ENCODE results near the gene LRRC3C.
A peak's percentile ranks its signal among the peaks of the same experiment; 100 is the strongest.

Gene LRRC3C

DNA sequence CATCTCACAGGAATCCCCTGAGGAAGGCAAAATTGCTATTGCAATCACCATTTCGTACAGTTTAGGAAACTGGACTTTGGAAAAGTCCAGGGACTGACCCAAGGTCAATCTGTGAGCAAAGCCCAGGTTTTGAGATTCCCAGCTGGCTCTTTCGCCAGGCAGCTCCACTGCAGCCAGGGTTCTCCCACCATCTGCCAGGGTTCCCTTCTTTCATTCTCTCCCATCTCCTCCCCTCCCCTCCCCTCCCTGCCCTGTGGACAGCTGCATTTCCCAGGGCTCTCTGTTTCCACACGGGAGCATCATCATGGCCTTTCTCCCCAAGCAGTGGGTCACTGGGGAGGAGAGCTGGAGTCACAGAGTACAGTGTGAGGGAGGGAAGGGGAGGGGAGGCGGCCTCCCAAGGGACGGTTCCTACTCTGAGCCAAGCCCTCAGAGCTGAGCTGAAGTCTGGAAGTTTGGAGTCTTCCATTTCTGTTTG, 23.4 kb downstream of the LRRC3C start:
- no peak for DNase-seq

DNA sequence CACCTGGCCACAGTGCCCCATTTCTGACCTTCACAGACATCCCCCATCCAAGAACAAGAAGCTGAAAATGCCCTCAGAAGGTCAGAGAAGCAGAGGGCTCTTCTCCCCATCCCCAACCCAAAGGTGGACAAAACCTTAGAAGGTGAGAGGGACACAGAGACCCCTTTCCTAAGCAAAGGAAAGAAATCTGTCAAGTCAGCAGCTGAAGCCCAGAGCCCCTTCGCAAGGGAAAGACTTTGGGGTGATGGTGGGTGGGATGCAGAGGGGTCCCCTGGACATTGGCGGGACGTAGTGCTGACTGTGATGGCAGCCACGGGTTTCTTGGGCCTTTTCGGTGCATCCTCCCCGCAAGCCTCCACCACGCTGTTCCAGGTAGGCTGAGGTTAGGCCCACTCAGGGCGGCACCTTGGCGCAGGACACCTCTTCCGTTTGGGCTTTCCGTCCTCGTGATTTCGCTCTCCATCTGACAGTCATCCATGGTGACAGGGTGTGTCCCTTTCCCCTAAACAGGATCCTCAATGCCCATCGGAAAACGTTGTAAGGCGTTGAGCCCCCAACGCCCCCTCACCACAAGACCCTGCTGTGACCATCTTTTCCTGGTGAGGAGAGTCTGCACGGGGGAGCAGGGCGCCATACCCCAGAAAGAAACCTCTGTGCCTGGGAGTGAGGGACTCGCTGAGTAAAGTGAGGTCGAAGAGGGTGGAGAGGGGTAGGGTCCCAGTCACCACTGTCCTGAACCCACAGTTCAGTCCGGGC, 24.6 kb downstream of the LRRC3C start:
- DNase-seq, result no peak

DNA sequence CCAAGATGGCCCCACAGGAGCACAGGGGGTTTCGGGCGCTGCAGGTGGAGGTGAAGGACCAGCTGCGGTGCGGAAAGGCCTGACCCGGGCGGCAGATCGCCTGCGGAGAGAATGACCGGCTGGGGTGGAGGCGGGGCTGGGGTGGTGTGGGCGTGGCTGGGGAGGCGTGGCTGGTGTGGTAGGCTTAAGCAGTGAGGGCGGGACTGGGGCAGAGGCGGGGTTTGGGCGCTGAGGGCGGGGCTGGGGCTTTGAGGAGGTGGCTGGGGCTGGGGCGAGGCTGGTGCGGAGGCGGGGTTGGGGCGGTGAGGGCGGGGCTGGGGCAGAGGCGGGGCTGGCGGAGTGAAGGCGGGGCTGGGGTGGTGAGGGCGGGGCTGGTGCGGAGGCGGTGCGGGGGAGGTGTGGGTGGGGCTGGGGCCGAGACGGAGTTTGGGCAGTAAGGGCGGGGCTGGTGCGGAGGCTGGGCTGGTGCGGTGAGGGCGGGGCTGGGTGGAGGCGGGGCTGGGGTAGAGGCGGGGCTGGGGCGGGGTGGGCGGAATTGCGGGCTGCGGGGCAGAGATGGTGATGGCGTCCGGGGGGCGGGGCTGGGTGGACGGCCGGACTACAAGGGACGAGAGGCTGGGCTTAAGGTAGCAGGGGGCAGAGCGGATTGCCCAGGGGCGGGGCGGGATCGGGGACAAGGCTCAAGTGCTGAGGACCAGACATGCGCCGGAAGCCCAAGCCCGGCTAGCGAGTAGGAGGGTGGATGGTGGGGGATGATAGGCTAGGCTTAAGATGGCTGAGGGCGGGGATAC, 25.3 kb downstream of the LRRC3C start:
- DNase-seq, result peak; percentile 58 to 99 (median 94)

DNA sequence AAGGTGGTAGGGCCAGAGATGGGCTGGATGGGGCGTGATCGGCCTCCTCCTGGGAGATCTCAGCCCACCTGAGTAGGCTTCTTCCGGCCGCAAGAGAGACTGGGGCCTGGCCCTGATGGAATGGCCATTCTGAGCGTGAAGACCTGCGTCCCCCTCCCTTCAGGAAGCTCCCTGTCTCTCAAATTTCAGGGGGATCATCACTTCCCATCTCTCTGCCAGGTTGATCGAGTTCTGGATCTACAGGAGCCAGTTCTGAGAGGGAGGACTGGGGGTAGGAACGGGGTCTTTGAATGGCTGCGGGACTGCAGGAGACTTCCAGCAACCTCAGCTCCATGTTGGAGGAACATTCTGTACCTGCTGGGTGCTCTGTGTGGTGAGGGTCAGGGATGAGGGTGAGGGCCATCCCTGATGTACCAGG, 25.9 kb downstream of the LRRC3C start:
- DNase-seq, result peak in 1 of 14 donors; percentile 46

DNA sequence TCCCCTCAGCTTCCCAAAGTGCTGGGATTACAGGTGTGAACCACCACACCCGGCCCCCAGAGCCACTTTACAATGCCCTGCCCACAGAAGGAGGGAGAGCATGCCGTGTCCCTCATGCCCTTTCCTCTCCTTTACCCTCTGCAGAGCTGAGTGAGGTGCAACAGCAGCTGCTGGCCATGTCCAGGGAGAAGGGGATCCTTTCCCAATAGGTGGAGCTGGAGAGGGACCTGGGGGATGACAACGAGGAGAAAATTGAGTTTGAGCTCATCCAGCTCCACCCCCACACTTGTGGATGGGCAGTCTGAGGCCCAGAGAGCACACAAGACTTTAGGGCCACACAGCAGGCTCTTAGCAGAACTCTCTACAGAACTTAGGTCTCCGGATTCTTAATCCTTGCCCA, 27.3 kb downstream of the LRRC3C start:
- DNase-seq, result no peak

DNA sequence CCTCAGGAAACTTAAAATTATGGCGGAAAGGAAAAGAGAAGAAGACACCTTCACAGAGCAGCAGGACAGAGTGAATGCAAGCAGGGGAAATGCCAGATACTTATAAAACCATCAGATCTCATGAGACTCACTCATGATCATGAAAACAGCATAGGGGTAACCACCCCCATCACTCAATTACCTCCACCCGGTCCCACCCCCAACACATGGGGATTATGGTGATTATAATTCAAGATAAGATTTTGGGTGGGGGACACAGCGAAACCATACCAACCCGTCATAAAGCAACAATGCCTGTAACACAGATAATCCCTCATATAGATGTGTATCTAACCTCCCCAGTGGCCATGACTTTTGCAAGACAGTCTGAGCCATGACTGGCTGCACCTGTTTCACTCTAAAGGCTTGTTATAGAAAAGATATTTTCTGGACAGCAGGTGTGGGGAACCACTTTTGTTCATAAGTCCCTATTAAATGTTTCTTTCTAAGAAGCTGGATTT, 28.2 kb downstream of the LRRC3C start:
- no peak for DNase-seq

DNA sequence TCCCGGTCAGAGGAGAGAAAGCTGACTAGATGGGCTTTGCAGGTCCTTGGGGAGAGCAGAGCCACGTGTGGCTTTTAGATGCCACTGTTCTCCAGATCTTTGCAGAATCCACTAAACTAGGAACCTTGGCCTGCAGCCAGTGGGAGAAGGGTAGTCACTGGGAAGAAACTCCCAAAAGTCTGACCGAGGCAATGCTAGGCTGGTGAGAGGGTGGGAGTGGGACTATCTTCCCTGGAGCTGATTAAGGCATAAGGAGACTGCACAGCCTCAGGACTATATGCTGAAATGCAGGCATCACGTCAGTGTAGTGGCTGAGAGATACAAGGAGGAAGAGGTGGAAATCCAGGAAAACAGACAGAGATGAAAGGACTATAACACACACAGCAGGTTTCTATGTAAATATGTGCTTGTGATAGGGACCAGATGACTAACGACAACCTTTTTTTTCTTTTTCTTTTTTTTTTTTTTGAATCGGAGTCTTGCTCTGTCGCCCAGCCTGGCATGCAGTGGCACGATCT, 33.1 kb downstream of the LRRC3C start:
- no peak for DNase-seq

DNA sequence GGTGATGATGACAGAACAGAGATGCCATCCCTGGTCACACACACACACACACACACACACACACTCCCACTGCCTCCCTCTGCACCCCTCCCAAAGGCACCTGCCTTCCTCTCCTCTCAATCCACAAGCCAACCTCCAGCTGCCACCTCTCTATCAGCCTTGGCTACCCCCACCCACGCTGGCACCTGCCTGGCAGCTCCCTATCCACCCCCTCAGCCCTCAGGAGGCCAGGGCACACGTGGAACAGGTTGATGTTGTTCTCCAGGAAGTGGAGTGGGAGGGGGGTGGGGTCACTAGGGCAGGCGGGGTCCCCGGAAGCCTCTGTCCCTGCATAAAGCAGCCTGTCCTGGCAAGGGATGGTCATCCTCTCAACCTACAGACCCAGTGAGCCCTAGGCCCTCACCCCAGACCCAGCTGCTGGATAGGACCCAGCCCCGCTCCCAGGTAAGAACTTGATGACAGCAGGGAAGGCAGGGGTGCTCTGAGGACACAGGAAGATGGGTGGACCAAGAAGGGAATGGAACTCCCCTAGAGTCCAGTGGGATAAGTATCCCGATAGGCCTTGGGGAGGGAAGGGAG, 35.2 kb downstream of the LRRC3C start, which contains the start of gene GSDMA:
Gene GSDMA (plus strand): TSS at position 363 of the 579 bp plus-strand sequence. CDS start 2,684 bp downstream, outside the sequence.
- DNase-seq, result no peak

DNA sequence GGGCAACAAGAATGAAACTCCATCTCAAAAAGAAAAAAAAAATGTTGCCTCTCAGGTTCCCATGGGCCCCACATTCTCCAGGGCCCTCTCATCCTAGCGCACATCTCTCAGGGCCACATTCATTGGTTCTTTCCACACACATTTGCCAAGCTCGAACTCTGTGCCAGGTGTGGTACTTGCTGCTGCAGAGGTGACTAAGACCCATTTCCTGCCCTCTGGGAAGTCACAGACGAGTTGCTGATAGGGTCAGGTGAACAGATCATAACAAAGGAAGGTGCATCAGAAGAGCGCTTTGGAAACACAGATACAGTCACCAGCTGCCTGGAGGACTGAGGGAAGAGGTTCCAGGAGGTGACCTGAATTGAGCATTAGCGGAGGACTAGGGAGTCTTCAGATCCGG, 36.3 kb downstream of the LRRC3C start:
- DNase-seq, result no peak

DNA sequence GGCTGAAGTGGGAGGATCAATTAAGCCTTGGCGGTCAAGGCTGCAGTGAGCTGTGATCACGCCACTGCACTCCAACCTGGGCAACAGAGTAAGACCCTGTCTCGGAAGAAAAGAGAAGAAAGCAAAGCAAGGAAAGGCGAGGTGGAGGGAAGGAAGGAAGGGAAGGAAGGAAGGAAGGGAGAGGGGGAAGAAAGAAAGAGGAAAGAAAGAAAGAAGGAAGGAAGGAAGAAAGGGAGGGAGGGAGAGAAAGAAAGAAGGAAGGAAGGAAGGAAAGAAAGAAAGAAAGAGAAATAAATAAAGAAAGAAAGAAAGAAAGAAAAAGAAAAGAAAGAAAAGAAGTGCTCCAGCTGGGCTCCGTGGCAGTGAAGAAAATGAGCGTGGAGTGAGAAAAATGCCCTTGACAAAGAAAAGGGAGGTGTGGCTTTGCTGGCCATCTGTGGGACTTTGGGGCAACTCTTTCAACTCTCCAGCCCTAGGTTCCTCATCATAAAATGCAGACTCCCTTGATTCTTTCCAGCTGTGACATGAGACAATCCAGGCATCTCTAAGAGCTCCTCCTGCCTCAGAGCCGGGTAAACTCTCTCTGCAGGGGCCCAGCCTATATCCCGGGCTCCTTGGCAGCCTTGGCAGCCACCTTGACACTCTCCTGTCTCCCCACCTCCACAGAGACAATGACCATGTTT, 37.6 kb downstream of the LRRC3C start:
- DNase-seq, result no peak

DNA sequence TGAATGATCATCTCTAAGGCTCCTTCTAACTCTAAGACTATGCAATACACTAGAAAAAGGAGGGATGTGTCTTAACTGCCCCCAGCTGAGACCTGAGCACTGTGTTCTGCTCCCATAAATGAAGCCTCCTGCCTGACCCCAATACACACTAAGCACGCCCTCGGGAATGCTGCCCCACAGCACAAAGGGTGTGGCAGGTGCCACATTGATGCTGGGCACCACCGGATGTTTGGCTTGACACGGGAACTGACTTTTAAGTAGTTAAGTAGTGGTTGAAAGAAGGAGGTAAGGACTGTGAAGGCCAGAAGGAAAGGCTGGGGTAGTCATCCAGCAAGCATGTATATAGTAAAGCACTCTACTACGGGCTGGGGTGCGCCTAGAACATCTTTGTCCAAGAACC, 39.2 kb downstream of the LRRC3C start:
- DNase-seq, result no peak

DNA sequence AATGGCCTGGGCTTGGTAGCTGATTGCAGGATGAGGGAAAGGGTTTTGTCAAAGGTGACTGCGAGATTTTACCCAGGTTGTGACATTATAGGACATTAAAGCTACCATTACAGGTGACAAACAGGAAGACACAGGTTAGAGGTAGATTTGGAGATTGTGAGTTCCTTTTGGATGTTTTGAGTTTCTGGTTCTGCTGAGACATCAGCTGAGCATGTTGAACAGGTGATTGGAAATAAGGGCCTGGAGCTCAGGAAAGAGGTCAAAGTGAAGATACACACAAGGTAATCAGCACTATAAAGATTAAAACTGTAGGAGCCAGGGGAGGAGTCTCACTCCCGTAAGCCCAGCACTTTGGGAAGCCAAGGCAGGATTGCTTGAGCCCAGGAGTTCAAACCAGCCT, 41.2 kb downstream of the LRRC3C start:
- DNase-seq, result no peak

DNA sequence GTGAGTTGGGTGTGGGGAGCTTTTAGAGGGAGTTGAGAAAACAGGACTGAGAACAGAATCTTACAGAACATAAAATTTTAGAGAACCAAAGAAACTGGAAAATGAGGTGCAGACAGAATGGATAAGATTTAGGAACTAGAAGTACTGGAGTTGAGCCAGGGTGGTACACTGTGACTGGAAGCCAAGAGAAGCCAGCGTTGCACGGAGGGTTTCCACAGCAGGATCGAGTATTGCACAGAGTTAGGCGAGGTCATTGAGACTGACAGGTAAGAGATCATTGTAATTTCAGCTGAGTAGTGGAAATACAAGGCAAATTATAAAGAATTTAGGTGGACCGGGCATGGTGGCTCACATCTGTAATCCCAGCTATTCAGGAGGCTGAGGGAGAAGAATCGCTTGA, 41.8 kb downstream of the LRRC3C start:
- DNase-seq, result no peak

DNA sequence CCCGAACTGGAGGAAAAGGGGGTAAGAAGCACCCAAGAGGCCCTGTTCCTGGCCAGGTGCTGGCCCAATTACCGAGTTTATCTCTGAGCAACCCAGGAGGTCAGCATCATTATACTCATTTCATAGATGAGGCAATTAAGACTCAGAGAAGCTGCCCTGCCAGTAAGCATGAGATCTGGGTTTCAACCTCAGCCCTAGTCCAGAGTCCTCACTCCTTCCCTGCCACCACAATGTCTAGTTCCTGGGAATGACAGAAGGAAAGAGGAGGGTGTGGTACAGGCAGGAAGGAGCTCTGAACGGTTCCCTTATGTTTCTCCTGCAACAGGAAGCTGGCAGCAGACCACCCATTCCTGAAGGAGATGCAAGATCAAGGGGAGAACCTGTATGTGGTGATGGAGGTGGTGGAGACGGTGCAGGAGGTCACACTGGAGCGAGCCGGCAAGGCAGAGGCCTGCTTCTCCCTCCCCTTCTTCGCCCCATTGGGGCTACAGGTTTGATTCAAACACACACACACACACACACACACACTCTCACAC, 42.7 kb downstream of the LRRC3C start:
- DNase-seq, result no peak

DNA sequence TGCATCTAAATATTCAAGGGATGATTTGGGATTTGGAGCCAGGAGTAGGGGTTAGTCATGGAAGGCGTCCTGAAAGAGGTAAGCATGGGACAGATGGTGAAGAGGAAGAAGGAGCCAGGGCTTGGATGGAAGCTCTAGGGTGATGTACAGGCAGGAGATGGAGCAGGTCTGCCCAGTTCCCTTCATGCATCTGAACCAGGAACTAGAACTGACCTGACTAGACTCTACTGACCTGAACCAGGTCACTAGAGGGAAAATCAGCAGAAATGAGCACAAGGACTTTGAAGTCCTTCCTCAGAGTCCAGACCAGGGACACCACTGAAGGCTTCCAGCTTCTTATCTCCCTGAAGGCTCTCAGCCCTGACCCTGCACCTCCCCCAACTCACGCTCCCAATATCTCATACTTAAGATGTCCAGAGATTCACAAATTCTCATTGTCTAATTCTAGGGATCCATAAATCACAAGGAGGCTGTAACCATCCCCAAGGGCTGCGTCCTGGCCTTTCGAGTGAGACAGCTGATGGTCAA, 43.6 kb downstream of the LRRC3C start:
- no peak for DNase-seq

DNA sequence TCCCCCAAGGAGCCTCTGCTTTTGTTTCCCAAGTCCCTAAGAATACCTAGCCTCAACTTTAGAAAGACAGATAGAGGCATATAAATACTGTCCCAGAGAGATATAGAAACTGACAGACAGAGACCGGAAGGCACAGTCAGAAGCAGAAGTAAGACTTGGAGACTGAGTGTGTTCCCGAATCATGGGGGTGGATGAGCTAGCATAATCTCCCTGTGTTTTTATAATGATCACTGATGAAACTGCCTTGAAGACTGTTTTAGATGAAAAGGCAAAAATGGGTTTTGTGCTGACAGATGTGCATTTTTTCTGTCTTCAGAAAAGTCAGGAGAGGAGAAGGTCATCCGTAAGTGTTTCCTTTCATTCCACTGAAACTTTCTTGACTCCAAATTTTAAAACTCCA, 44.7 kb downstream of the LRRC3C start:
- DNase-seq, result no peak

DNA sequence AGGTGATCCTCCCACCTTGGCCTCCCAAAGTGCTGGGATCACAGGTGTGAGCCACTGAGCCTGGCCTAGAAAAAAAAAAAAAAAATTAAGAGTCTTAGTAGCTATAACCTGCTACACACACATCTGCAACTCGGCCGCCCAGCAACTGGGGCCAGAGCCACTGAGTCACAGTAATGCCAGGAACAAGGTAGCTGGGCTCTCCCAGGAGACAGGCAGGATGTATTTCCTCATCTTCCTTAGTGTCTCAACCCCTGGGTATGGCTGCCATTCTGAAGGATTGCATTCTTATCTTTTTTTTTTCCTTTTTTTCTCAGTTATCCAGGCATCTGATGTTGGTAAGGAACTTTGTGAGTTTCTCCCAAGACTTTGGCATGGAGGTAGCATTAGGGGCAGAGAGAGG, 46.0 kb downstream of the LRRC3C start:
- DNase-seq, result no peak

DNA sequence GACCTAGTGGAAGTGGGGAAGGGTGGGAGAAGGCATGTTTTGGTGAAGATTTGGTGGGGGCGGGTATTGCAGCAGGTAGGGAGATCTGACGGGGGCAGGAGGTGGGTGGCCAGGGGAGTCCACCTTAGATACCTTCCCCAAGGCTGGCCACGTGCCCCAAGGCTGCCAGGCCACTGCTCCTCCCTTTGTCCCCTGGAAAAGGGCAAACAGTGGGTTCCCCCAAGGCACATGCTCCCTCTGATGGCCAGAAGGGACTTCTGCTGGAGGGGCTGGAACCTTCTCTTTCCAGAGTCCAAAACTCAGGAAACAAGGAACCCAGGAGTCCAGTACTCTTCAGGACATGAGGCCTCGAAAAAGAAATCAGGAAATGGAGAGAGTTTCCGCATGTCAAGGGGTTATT, 46.9 kb downstream of the LRRC3C start:
- no peak for DNase-seq

DNA sequence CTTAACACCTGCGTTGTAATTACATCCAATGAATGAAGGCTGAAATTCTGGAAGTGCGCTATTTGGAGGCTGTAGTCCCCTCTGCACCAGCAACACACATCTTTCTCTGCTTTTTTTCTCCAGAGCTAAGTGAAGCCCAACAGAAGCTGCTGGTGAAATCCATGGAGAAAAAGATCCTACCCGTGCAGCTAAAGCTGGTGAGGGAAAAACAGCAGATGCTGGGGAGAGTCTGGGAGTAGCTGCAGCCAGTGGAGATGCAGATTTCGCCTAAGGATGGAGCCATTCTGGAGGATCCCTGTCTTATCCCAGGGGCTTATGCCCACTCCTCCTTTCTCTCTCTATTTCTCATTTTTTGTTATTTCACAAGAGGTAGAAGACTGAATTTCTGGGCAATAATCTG, 48.3 kb downstream of the LRRC3C start:
- DNase-seq, result no peak

DNA sequence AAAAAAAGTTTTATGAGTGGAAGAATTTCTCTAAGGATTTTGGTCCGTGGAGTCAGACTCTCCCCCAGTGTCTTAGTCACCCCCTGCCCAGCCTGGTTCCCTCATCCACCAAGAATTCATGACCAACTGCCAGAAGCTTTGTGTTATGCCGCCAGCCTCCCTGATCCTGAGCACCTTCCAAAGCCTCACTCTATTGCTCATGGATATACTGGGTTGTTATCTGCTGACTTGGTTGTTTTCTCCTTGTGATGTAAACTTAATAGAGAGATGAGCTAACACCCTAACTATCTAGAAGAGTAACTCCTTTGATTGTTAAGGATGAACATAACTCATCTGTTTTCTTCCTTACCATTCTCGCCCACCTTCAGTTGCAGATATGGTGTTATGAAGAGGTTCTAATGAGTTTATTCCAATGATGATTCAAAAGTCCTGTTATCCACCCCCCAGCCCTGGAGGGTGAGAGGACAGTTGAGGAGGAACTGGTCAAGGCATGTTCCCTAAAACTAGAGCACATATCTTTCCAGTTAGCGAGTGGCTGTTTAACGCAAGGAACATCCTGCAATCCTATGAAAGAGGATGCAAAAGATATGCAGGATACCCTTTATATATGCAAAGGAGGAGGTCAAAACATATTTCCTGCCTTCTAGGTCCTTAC, 51.6 kb downstream of the LRRC3C start:
- no peak for DNase-seq

DNA sequence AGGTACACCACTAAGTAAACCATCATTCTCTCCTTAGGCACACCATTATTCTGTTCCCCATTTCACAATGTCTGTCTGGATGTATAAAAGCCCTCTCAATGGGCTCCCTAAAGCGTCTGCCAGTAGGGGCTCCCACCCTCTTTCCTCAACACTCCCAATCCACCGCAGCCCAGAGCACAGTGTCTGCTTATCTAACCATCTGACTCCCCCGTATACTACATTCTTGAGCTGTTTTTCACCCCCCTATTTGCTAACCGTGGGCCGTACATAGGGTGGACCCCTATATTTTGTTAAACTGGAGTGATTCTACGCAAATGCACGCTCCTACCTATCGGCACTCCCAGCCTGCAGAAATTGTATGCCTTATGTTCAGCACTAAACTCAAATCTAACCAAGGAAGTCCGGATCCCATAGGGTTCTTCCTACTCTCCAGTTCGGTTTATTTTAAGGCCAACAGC, 52.4 kb downstream of the LRRC3C start:
- DNase-seq, result peak in 1 of 14 donors; percentile 38
